HG02840 (cell line): ENCODE data around the gene SPINK1.
"Not testable (repeated sequence)": the region's sequence is repeated elsewhere in the genome, so short reads cannot be mapped to it uniquely, and the experiment has no call there.

Source experiments
- ATAC-seq: cut with Tn5 transposase; IDR thresholded peaks from one replicate; pipeline ENCODE4 v1.9.1; 2021; ENCODE audit warnings: mild to moderate bottlenecking, moderate library complexity, moderate number of reproducible peaks; ENCODE audit not compliant: unreplicated experiment, low FRiP score

SPINK1 gene

GRCh38 chr5:147854894-147855773 lies 23.7 kb upstream of the SPINK1 start:
- ATAC-seq = no peak

- ATAC-seq = no peak
These were observed 22.9 kb upstream of the SPINK1 start for GRCh38 chr5:147854331-147854730.

- no peak for ATAC-seq
These were observed 22.0 kb upstream of the SPINK1 start for GRCh38 chr5:147853372-147853987.

- ATAC-seq = no peak
These were observed 20.9 kb upstream of the SPINK1 start for GRCh38 chr5:147852365-147852764.

GRCh38 chr5:147851578-147851977 lies 20.1 kb upstream of the SPINK1 start:
- ATAC-seq = no peak

- no peak for ATAC-seq
These were observed 17.8 kb upstream of the SPINK1 start for GRCh38 chr5:147849226-147849625.

- ATAC-seq = no peak
These were observed 14.1 kb upstream of the SPINK1 start for GRCh38 chr5:147845618-147846017.

- no peak for ATAC-seq
These were observed 13.4 kb upstream of the SPINK1 start for GRCh38 chr5:147844846-147845245.

GRCh38 chr5:147842869-147843268 lies 11.4 kb upstream of the SPINK1 start:
- ATAC-seq = no peak

- ATAC-seq = no peak
These were observed 5.0 kb upstream of the SPINK1 start for GRCh38 chr5:147836439-147836838.

GRCh38 chr5:147835386-147835798 lies 3.9 kb upstream of the SPINK1 start:
- no peak for ATAC-seq

GRCh38 chr5:147832541-147832940 lies 1.1 kb upstream of the SPINK1 start:
- ATAC-seq = no peak

- no peak for ATAC-seq
These were observed 1.4 kb downstream of the SPINK1 start for GRCh38 chr5:147830035-147830434.

GRCh38 chr5:147827017-147827416 lies 4.5 kb downstream of the SPINK1 start:
- not testable (repeated sequence) for ATAC-seq

GRCh38 chr5:147826361-147826760 lies 5.1 kb downstream of the SPINK1 start:
- no peak for ATAC-seq

GRCh38 chr5:147822686-147823491 lies 8.6 kb downstream of the SPINK1 start:
- no peak for ATAC-seq

- ATAC-seq = not testable (repeated sequence)
These were observed 9.2 kb downstream of the SPINK1 start for GRCh38 chr5:147822222-147822621.

- no peak for ATAC-seq
These were observed 9.7 kb downstream of the SPINK1 start for GRCh38 chr5:147821766-147822165.

- no peak for ATAC-seq
These were observed 12.2 kb downstream of the SPINK1 start for GRCh38 chr5:147819261-147819770.

GRCh38 chr5:147818290-147818689 lies 13.2 kb downstream of the SPINK1 start:
- ATAC-seq = no peak

- no peak for ATAC-seq
These were observed 17.8 kb downstream of the SPINK1 start for GRCh38 chr5:147813696-147814095.
